Mononuclear cell (primary cell): Measurements from ENCODE around the gene ARID5B. TPM values are rescaled to one million over a fixed set of nuclear protein-coding genes. Genes with fewer than 3 reads are reported as not detected.

Source experiments
- H3K27me3 ChIP-seq: 2 replicates; pipeline ENCODE4 v1.6.0; 2011; ENCODE audit warnings: low read length, control low read depth; ENCODE audit not compliant: insufficient read depth
- H3K4me1 ChIP-seq: 2 replicates; pipeline ENCODE4 v1.5.1; 2011; ENCODE audit warnings: mild to moderate bottlenecking, low read length, control low read depth; ENCODE audit not compliant: insufficient read depth
- H3K4me3 ChIP-seq: 2 replicates; pipeline ENCODE4 v1.5.1; 2011; ENCODE audit warnings: mild to moderate bottlenecking, low read length, moderate library complexity
- H3K9me3 ChIP-seq: 2 replicates; pipeline ENCODE4 v1.5.1; 2011; ENCODE audit warnings: low read depth, mild to moderate bottlenecking, control low read depth, low read length
- total RNA-seq: library from RNA; depleted of rRNA; stranded (reverse); fragments of >200 nt; gene quantifications from one replicate; pipeline ENCODE4 v1.2.3, GENCODE V29; 2012

The ARID5B gene
- total RNA-seq, 1 donor: 52.9 TPM

- no peaks in the 10 kb centered on the region for H3K9me3 ChIP-seq
- no peak overlapping the region for H3K4me3 ChIP-seq
- no peaks in the 10 kb centered on the region for H3K4me1 ChIP-seq
- H3K27me3 ChIP-seq: no peaks in the 10 kb centered on the region
Measured at GRCh38 chr10:61870526-61870895, 31.0 kb upstream of the ARID5B start.

- Histone ChIP-seq H3K4me3 (no peak overlapping the region), H3K9me3 (no peaks in the 10 kb centered on the region), H3K4me1 (no peaks in the 10 kb centered on the region), H3K27me3 (no peaks in the 10 kb centered on the region)
Measured at GRCh38 chr10:61871487-61871886, 30.0 kb upstream of the ARID5B start.

GRCh38 chr10:61877887-61878739 lies 23.4 kb upstream of the ARID5B start:
- Histone ChIP-seq H3K4me3 (no peak overlapping the region), H3K27me3 (no peaks in the 10 kb centered on the region), H3K4me1 (no peaks in the 10 kb centered on the region), H3K9me3 (no peaks in the 10 kb centered on the region)

- H3K9me3 ChIP-seq: no peaks in the 10 kb centered on the region
- H3K4me3 ChIP-seq: no peak overlapping the region
- no peaks in the 10 kb centered on the region for H3K4me1 ChIP-seq
- H3K27me3 ChIP-seq: no peaks in the 10 kb centered on the region
Measured at GRCh38 chr10:61878740-61879068, 22.8 kb upstream of the ARID5B start.

GRCh38 chr10:61882621-61883370 lies 18.7 kb upstream of the ARID5B start:
- Histone ChIP-seq H3K9me3 (no peaks in the 10 kb centered on the region), H3K4me3 (no peak overlapping the region), H3K4me1 (no peaks in the 10 kb centered on the region)

GRCh38 chr10:61883371-61884025 lies 18.0 kb upstream of the ARID5B start:
- no peaks in the 10 kb centered on the region for H3K27me3 ChIP-seq
- no peaks in the 10 kb centered on the region for H3K4me1 ChIP-seq
- H3K4me3 ChIP-seq: no peak overlapping the region
- no peaks in the 10 kb centered on the region for H3K9me3 ChIP-seq

More at GRCh38 chr10:61882621-61883370, 18.7 kb upstream of the ARID5B start:
- no peaks in the 10 kb centered on the region for H3K27me3 ChIP-seq

GRCh38 chr10:61887772-61888171 lies 13.7 kb upstream of the ARID5B start:
- H3K9me3 ChIP-seq: no peaks in the 10 kb centered on the region
- no peaks in the 10 kb centered on the region for H3K27me3 ChIP-seq
- H3K4me3 ChIP-seq: no peak overlapping the region
- H3K4me1 ChIP-seq: no peaks in the 10 kb centered on the region

- Histone ChIP-seq H3K9me3 (no peaks in the 10 kb centered on the region), H3K4me3 (no peak overlapping the region), H3K4me1 (no peaks in the 10 kb centered on the region), H3K27me3 (no peaks in the 10 kb centered on the region)
Measured at GRCh38 chr10:61888744-61889143, 12.8 kb upstream of the ARID5B start.

GRCh38 chr10:61890430-61890829 lies 11.1 kb upstream of the ARID5B start:
- Histone ChIP-seq H3K4me1 (no peaks in the 10 kb centered on the region), H3K4me3 (no peak overlapping the region), H3K27me3 (no peaks in the 10 kb centered on the region), H3K9me3 (no peaks in the 10 kb centered on the region)

- H3K9me3 ChIP-seq: no peaks in the 10 kb centered on the region
- H3K27me3 ChIP-seq: no peaks in the 10 kb centered on the region
- no peaks in the 10 kb centered on the region for H3K4me1 ChIP-seq
- no peak overlapping the region for H3K4me3 ChIP-seq
Measured at GRCh38 chr10:61890881-61891409, 10.6 kb upstream of the ARID5B start.

- no peaks in the 10 kb centered on the region for H3K27me3 ChIP-seq
- peaks cover 5% of the 10 kb centered on the region for H3K4me1 ChIP-seq
- H3K4me3 ChIP-seq: no peak overlapping the region
- no peaks in the 10 kb centered on the region for H3K9me3 ChIP-seq
Measured at GRCh38 chr10:61891906-61892585, 9.5 kb upstream of the ARID5B start.

GRCh38 chr10:61892961-61893360 lies 8.5 kb upstream of the ARID5B start:
- no peak overlapping the region for H3K4me3 ChIP-seq
- H3K4me1 ChIP-seq: peaks cover 14% of the 10 kb centered on the region

GRCh38 chr10:61894133-61894532 lies 7.4 kb upstream of the ARID5B start:
- H3K9me3 ChIP-seq: no peaks in the 10 kb centered on the region
- H3K4me3 ChIP-seq: no peak overlapping the region
- peaks cover 26% of the 10 kb centered on the region for H3K4me1 ChIP-seq
- no peaks in the 10 kb centered on the region for H3K27me3 ChIP-seq

More at GRCh38 chr10:61892961-61893360, 8.5 kb upstream of the ARID5B start:
- Histone ChIP-seq H3K27me3 (no peaks in the 10 kb centered on the region), H3K9me3 (no peaks in the 10 kb centered on the region)

- Histone ChIP-seq H3K4me1 (peaks cover 33% of the 10 kb centered on the region), H3K27me3 (no peaks in the 10 kb centered on the region), H3K9me3 (no peaks in the 10 kb centered on the region), H3K4me3 (no peak overlapping the region)
Measured at GRCh38 chr10:61895898-61896600, 5.5 kb upstream of the ARID5B start.
